SK-N-MC (cell line): Measurements from ENCODE around the gene HCRTR1.

Experiments used
- EZH2 ChIP-seq: fragments of 200-600 bp; sonication (generic); IDR thresholded peaks from one replicate; pipeline ENCODE4 v1.6.1; 2017; ENCODE audit warnings: antibody characterized with exemption
- POLR2AphosphoS5 ChIP-seq: IDR thresholded peaks from 2 replicates; pipeline ENCODE4 v1.6.1; 2012; ENCODE audit warnings: mild to moderate bottlenecking, low read depth, low read length, borderline replicate concordance

DNA sequence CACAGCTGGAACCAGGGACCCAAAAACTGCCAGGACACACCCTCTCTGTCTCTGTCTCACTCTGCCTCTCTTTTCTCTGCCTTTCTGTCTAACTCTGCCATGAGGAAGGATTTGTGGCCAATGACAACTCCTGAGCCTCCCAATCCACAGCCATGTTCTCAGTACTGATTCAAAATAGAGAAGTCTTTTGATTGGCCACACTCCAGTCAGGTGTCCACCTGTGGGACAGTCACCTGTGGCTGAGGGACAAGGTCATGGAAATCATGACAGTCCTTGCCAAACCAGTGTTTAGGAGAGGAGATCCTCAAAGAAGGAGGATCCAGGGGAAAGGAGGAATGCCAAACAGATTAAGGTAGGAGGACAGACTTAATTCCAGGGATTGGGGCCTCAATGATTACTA lies 25.4 kb upstream of the HCRTR1 start:
- TF ChIP-seq EZH2 (no peak), POLR2AphosphoS5 (no peak)
